GM19351 (cell line): ENCODE data around the gene PDE9A.

Source experiments
- ATAC-seq: cut with Tn5 transposase; IDR thresholded peaks from one replicate; pipeline ENCODE4 v1.9.1; 2021; ENCODE audit warnings: mild to moderate bottlenecking, moderate library complexity; ENCODE audit not compliant: unreplicated experiment

Gene PDE9A

GRCh38 chr21:42815217-42815616, 161.8 kb downstream of the PDE9A start:
- no peak for ATAC-seq

GRCh38 chr21:42818328-42818749, 164.9 kb downstream of the PDE9A start:
- ATAC-seq, result no peak

- no peak for ATAC-seq
Measured at GRCh38 chr21:42819861-42820615, 166.6 kb downstream of the PDE9A start.

GRCh38 chr21:42820616-42821465, 167.4 kb downstream of the PDE9A start:
- ATAC-seq, result no peak
